ENCODE results near the gene BBX.
A peak's percentile ranks its signal among the peaks of the same experiment; 100 is the strongest.

Gene BBX

DNA sequence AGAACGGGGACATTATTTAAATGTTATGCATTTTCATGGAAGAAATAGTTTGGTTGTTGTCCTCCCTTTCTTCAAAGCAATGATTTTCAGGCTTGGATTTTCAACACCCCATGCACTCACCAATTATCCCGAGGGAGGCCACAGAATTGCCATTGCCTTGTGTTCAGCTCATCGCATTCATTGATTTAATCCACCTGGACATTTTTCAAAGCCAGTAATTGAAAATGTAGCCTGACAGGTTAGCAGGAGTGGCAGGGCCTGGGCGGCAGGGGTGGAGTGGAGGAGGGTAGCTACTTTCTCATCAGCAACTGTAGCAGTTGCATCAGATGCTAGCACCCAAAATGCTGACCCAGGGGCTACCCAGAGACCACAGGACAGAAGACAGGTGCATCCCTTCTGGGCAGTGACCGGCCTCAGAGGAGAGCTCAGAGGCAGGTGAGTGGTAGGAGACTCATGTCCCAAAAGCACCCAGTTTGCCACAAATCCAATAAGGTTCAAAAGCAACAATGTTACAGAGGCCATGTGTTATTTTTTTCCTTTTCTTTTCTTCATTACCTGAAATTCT is 325.7 kb downstream of the BBX start:
- peak in 2 of 3 experiments; percentile 57 to 77 for DNase-seq

DNA sequence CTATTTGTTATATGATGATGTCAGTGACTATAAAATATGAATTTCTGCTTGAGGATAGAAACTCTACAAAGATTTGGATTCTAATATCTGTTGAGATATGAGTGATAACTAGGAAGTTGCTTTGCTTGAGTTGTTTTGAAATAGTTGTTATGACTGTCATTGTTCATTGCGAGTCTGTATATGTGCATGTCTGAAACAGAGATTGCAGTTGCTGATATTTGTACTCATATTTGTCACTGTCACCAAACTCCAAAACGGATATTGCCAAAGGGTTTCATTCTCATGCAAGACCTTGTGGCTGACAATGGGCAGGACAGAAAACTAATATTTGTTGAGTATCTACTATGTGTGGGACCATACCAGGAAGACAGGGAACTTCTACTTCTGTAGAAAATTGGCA is 327.9 kb downstream of the BBX start:
- no peak for DNase-seq

DNA sequence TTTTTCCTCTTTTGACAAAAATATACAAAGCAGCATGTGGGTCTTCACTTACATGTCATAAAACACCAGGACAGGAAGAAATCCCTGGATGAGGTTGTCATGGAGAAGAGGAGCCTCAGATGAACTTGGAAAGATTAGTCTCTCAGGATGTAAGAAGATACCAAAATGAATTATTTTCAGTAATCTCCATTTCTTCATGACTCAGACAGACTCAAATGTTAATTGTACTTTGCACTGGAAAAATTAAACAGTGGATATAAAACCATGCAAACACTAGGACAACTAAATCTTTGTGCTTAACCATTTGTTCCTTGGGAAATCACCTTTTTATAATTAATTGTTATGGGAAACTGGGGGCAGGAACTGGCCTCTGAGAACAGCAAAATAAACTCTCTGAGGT is 331.1 kb downstream of the BBX start:
- no peak for DNase-seq

DNA sequence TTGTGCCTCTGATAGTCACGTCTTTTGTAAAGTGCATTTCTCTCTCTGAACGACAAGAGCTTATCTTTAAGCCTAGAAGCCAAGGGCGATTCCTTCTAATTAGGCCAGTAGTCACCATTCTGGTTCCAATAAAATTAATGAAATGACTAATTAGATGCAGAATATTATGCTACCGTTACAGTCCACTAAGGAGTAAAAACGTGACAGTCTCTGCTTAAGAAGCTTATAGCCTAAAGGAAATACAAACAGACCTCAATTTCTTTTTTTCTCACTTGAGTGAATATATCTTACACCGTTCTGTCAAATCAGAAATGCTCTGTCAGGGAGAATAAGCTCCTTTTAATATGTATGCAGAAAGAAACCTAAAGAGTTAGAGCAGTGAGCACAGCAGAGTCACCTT is 332.0 kb downstream of the BBX start:
- no peak for DNase-seq

DNA sequence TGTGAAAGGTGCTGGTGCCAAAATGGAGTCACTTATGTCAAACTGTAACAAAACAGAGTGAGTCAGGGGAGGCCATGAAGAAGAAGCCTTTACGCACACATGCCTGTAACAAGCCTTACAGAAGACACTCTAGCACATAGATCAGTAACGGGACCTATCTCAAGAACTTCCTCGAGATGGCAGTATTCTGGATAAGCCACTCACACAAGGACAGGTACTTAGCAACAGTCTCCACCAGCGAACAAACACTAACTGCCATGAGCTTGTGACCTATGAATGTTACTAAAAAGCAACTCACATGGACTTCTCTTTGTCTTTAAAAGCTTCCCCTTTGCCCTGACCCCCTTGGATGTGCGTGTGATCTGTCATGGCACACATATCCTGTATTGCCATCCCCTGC is 332.9 kb downstream of the BBX start:
- peak in 1 of 3 experiments; percentile 12 for DNase-seq

DNA sequence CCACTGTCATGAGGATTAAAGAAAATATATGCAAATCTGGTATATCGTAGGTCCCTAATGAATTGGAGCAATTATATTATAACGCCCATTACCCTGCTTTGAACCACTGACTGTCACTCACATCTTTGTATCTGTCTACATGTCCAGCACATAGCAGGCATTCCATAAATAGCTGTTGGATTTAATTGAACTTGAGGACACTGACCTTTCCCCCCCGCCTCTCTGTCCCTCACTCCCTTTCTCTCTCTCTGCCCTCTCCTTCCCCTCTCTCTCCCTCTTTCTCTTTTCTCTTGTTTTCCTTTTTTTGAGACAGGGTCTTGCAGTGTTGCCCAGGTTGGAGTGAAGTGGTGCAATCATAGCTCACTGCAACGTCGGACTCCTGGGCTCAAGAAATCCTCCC is 335.1 kb downstream of the BBX start:
- no peak for DNase-seq

DNA sequence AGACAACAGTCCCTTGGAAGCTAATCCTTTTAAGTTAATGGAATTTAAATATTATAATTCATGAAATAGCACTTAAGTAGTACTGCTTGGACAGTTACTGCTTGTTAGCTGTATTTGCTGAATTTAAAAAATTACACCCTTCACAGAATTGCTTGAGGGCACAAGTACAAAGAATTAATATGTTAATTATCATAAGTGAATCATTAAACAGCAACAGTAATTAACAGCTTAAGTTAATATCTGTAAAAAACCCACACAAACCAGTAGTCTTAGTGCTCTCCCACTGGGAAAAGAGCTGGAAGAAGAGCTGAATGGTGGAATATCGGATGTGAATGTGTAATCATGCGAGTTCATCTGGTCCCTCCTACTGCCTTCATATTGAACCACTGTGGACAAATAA is 336.1 kb downstream of the BBX start:
- DNase-seq: peak in 2 of 3 experiments; percentile 43 to 81

All from NCI-H1417 (cell line).